NCI-H2196 (cell line): Measurements from ENCODE around the gene MFNG.
"Not testable (repeated sequence)": the region's sequence is repeated elsewhere in the genome, so short reads cannot be mapped to it uniquely, and the experiment has no call there.

Experiments used
- DNase-seq: peaks from one replicate; lab custom pipeline; 2025; ENCODE audit not compliant: unreplicated experiment; lab: John Stamatoyannopoulos, UW

MFNG gene

GRCh38 chr22:37486224-37486845 is at the start of gene MFNG:
Gene MFNG, minus strand, starts transcription at chr22:37486384. Its CDS starts 207 bp downstream, at chr22:37486177.
- peak; percentile 62 for DNase-seq

GRCh38 chr22:37535159-37535558 is 49.0 kb upstream of the MFNG start:
- DNase-seq, result no peak

DNA sequence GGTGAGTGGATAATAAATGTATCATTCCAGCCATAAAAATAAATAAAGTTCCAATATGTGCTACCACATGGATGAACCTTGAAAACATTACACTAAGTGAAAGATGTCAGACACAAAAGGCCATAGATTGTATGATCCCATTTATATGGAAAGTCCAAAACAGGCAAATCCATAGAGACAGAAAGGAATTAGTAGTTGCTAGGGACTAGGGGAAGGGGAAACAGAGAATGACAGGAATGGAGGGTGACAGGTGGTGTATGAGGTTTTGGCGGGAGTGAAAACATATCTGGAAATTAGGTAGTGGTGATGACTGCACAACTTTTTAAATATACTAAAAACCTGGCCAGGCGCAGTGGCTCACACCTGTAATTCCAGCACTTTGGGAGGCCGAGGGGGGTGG is 48.3 kb upstream of the MFNG start:
- no peak for DNase-seq

- peak; percentile 18 for DNase-seq
These were observed 47.8 kb upstream of the MFNG start for GRCh38 chr22:37533995-37534394.

DNA sequence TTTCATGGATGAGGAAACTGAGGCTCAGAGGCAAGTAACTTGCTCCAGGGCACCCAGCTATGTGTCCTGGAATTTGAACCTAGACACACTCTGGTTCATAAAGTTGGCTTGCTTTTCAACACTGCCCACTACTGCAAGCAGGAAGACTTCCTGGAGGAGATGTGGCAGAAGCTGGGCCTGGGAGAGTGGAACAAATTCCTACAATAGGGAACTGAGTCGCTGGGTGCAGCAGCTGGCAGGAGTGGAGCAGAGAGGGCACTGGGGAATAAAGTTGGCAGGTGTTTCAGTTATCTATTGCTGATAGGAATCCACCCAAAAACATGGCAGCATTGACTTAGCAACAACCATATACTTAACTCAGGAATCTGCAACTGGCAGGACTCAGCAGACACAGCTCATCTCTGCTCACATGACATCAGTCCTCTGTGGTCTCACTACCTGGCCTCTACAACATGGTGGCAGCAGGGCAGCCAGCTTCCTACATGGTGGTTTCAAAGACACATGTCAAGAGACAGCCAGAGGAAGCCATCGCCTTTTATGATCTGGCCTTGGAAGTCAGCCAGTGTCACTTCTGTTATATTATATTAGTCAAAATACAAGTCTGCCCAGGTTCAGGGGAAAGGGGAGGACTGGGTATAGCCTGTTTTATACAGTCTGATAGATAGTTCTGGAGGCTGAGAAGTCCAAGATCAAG is 43.6 kb upstream of the MFNG start:
- DNase-seq, result no peak

GRCh38 chr22:37527952-37528351 is 41.8 kb upstream of the MFNG start:
- not testable (repeated sequence) for DNase-seq

DNA sequence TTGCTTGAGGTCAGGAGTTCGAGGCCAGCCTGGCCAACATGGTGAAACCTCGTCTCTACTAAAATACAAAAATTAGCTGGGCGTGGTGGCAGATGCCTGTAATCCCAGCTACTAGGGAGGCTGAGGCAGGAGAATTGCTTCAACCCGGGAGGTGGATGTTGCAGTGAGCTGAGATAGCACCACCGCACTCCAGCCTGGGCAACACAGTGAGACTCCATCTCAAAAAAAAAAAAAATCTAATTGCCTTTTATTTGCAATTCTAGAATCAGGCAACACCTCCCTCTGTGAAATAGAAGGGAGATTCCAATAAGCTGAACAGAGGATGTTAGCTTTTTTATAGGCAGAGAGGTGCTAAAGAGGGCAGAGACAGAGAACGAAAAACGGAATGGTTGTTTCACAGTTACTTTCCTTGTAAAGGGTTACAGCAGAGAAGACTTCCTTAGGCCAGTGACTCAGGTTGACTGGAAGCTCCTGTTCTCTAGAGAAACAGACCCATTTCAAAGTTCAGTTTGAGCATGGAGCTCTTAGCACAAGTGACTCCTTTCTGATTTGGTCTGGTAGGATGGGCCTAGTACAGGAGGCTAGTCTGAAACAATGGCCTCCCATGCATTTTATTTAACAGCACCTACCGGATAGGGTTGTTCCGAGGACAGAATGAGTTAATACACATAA is 41.0 kb upstream of the MFNG start:
- not testable (repeated sequence) for DNase-seq

GRCh38 chr22:37526376-37526775 is 40.2 kb upstream of the MFNG start:
- no peak for DNase-seq

DNA sequence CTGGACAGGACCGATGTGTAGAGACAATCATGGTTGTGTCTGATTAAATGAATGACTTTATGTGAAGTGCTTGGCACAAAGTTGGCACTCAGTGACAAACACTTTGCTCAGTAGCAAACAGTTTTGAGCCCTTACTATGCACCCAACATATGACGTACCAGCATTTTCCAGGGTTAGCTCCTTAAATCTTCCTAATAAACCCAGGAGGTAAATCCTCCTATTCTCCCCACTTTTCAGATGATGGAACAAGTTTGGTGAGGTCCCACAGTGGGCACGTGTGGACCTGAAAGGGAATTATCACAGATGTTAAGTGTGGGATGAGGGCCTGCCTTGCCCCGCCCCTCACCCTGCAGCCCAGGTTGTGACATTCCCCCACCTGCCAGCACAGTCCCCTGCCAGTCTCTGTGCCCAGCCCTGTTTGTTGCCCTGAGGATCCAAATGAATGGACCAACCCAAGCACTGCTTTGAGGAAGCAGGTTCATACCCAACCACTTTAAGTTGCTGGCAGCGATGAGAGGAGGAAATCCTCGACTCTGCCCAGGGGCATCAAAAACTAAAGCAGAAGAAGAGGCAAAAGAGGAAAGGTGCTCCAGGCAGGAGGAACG is 39.7 kb upstream of the MFNG start:
- DNase-seq, result no peak

DNA sequence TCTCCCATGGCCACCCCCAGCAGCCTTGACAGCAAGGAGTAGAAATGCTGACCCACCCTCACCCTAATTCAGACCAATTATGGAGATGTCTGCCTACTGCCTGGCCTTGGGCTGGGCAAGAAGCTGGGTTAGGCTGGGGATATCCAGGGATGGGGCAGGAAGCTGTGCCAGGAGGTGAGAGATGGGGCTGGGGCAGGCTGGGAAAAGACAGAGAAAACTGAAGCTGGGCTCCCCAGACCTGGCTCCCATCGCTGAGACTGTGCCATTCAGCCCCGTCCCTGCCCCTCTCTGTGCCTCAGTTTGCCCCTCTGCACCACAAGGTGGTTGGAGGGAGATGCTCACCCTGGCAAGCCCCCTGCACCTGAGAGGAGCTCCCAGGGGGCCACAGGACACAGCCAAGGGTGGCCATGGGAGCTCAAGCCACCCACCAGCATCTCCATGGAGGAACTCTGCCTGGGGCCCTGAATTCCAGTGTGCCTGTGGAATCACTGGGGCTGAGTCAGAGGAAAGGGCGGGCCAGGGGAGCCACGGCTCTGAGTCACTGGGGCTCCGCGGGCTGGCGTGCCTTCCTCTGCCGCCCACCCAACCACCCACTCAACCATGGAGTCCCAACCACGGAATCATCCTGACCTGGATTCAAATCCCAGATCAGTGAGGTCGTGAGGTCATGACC is 39.0 kb upstream of the MFNG start:
- DNase-seq, result no peak

GRCh38 chr22:37522482-37522881 is 36.3 kb upstream of the MFNG start:
- no peak for DNase-seq

- DNase-seq, result no peak
These were observed 35.1 kb upstream of the MFNG start for GRCh38 chr22:37521236-37521739.

DNA sequence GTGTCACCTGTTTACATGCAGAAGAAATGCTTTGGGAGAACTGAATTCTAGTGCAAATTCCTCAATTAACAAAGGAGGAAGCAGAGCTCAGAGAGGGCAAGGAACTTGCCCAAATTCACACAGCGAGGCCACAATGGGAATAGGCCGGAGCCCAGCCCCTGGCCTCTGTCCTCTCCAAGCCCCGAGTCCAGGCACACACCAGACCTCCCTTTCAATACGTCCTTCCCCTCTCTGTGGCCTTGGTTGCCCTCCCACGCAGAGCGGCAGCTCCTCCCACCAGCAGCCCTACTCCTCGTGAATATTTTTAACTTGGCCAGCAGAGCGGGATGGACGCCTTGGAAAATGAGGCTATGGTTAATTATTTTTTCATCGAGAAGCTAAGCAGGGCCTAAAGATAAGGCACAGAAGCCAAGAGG is 34.6 kb upstream of the MFNG start:
- no peak for DNase-seq

DNA sequence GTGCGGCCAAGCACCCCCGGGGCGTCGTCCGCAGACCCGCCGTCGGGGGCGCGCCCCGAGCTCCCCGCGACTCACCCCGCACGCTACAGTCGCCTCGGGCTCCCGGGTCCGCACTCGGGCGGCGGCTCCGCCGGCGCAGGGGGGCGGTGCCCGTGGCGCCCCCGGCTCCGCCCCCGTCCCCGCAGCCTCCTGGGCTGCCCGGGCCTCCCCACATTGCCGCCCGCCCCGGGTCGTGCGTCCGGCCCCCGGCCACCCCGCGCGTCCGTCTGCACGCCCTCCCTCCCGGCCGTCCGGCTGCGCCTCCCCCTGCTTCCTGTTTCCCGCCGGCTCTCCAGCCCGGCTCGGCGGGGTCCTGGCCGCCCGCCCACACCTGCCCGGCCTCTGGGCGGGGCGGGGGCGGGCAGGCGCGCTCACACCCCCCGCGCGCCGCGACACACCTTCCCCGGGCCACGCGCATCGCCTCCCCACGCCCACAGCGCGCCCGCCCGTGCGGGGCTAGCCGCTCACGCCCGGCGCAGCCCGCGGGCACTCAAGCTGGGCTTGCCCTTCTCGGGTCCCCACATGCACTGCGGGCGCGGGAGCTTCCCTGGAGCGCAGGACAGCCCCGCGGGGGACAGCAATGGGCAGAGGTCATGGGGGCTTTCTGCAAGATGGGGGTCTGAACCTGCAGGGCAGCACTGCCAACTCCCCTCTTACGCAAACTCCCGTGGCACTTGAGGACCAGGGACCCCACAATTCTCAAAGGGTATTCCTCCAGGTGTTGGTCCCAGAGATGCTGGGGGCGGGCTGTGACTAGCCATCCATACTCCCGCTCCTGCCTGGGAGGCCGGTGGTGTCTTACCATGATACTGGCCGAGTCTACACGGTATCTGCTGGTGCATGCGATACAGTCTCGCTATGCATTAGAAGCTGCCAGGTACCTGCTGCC is 33.3 kb upstream of the MFNG start, which contains the start of gene CARD10:
CARD10 (minus strand) TSS at position 148 of the 928 bp plus-strand sequence. CDS start 215 bp downstream, outside the sequence.
- peak; percentile 38 for DNase-seq

GRCh38 chr22:37518509-37519267 is 32.5 kb upstream of the MFNG start:
- no peak for DNase-seq

- no peak for DNase-seq
These were observed 31.8 kb upstream of the MFNG start for GRCh38 chr22:37517826-37518450.

DNA sequence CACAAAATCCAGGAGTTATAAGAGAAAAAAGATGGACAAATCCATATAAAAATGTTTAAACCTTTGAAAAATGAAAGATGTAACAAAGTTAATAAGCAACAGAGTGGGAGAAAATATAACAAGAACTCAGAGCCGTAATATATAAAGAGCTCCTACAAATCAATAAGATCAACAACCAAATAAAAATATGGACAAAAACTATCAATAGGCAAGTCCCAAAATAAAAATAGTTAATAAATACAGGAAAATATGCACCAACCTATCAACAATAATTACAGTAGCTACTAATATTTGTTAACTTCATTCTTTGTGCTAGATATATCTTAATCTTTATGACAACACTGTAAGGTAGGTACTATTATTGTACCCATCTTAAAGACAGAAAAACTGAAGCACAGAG is 30.3 kb upstream of the MFNG start:
- DNase-seq, result no peak

GRCh38 chr22:37515901-37516300 is 29.7 kb upstream of the MFNG start:
- DNase-seq, result no peak
